GM18951 (cell line): ENCODE results near the gene TAOK2.

Experiments used
- POLR2A ChIP-seq: IDR thresholded peaks from 4 replicates; pipeline ENCODE4 v1.6.1; 2011; ENCODE audit warnings: mild to moderate bottlenecking; ENCODE audit not compliant: insufficient read length, insufficient read depth; ENCODE audit errors: extremely low read depth
- in situ Hi-C: fragments of 300-500 bp; cut with MboI; formaldehyde crosslinking; loops from one replicate; pipeline ENCODE4 v1.12.0; 2022; ENCODE audit warnings: low sequenced_read_pairs, mixed read lengths, inconsistent platforms; ENCODE audit not compliant: unreplicated experiment

The TAOK2 gene

GRCh38 chr16:30016555-30017276 lies 43.0 kb downstream of the TAOK2 start:
- in situ Hi-C loops, result loop anchor here (25.0 kb wide), 1 partner anchor 329 kb away; the partner anchor contains the start of gene QPRT
- TF ChIP-seq POLR2A, result no peak

- TF ChIP-seq POLR2A, result no peak
- in situ Hi-C loops, result loop anchor here (25.0 kb wide), 1 partner anchor 330 kb away; the partner anchor contains the start of gene QPRT
These were observed 43.6 kb downstream of the TAOK2 start for GRCh38 chr16:30017277-30017656.

GRCh38 chr16:30017937-30018336 lies 44.3 kb downstream of the TAOK2 start:
- in situ Hi-C loops, result loop anchor here (25.0 kb wide), 1 partner anchor 331 kb away; the partner anchor contains the start of gene QPRT

GRCh38 chr16:30018731-30019158 lies 45.1 kb downstream of the TAOK2 start:
- in situ Hi-C loops, result loop anchor here (25.0 kb wide), 1 partner anchor 331 kb away; the partner anchor contains the start of gene QPRT
- no peak for TF ChIP-seq POLR2A

GRCh38 chr16:30022887-30023286 lies 49.2 kb downstream of the TAOK2 start, which contains the start of gene C16orf92:
TSS of gene C16orf92 (plus strand) at chr16:30023198. CDS start at chr16:30023341, 143 bp downstream.
- no peak for TF ChIP-seq POLR2A
- in situ Hi-C loops, result loop anchor here (25.0 kb wide), 1 partner anchor 336 kb away; the partner anchor contains the start of gene QPRT

- no peak for TF ChIP-seq POLR2A
- in situ Hi-C loops, result loop anchor here (25.0 kb wide), 1 partner anchor 336 kb away; the partner anchor contains the start of gene QPRT
These were observed 49.9 kb downstream of the TAOK2 start for GRCh38 chr16:30023586-30023985.

- no peak for TF ChIP-seq POLR2A
- in situ Hi-C loops, result loop anchor here (25.0 kb wide), 1 partner anchor 337 kb away; the partner anchor contains the start of gene QPRT
These were observed 50.8 kb downstream of the TAOK2 start for GRCh38 chr16:30024451-30024850.

- TF ChIP-seq POLR2A, result no peak
- in situ Hi-C loops, result loop anchor here (25.0 kb wide), 1 partner anchor 913 kb away; no protein-coding TSS in a partner anchor
These were observed 51.5 kb downstream of the TAOK2 start for GRCh38 chr16:30025156-30025555.

GRCh38 chr16:30025574-30025973 lies 51.9 kb downstream of the TAOK2 start:
- TF ChIP-seq POLR2A, result no peak
- in situ Hi-C loops, result loop anchor here (25.0 kb wide), 1 partner anchor 913 kb away; no protein-coding TSS in a partner anchor

- TF ChIP-seq POLR2A, result no peak
- in situ Hi-C loops, result loop anchor here (25.0 kb wide), 1 partner anchor 914 kb away; no protein-coding TSS in a partner anchor
These were observed 52.8 kb downstream of the TAOK2 start for GRCh38 chr16:30026449-30026848.

- in situ Hi-C loops, result loop anchor here (25.0 kb wide), 1 partner anchor 916 kb away; no protein-coding TSS in a partner anchor
- no peak for TF ChIP-seq POLR2A
These were observed 54.1 kb downstream of the TAOK2 start for GRCh38 chr16:30027588-30028437.

GRCh38 chr16:30028438-30029076 lies 54.9 kb downstream of the TAOK2 start:
- TF ChIP-seq POLR2A, result no peak
- in situ Hi-C loops, result loop anchor here (25.0 kb wide), 1 partner anchor 916 kb away; no protein-coding TSS in a partner anchor
